Activated naive CD4-positive, alpha-beta T cell treated with anti-CD3 and anti-CD28 coated beads, Interleukin-2, amount 50 U/mL, for 72 hours (primary cell): ENCODE measurements around the gene RAB7B. TPM values are rescaled to one million over a fixed set of nuclear protein-coding genes. Genes with fewer than 3 reads are reported as not detected.
"Not testable (repeated sequence)": the region's sequence is repeated elsewhere in the genome, so short reads cannot be mapped to it uniquely, and the experiment has no call there.

ENCODE experiments used
- ATAC-seq, 2 donors: fragments of 150-1000 bp; cut with Tn5 transposase; 2 replicates each; pipeline ENCODE4 v1.10.0; 2021; ENCODE audit warnings: mild to moderate bottlenecking in 2 of 2, moderate library complexity in 2 of 2
- DNase-seq, 2 donors: peaks; one replicate each; pipeline ENCODE4 v3.0.0; 2021 to 2022; ENCODE audit warnings: low spot score in 2 of 2
- H3K27ac Mint-ChIP-seq, 2 donors: one replicate each; pipeline ENCODE4 v1.8.0; 2022; ENCODE audit warnings: mild to moderate bottlenecking in 2 of 2, mixed read lengths in 2 of 2
- H3K36me3 Mint-ChIP-seq, 2 donors: one replicate each; pipeline ENCODE4 v1.8.0; 2022; ENCODE audit warnings: mixed read lengths in 2 of 2
- H3K9me3 Mint-ChIP-seq, 2 donors: one replicate each; pipeline ENCODE4 v1.8.0; 2022; ENCODE audit warnings: mixed read lengths in 2 of 2
- total RNA-seq, 2 donors: library from RNA; stranded (reverse); gene quantifications; one replicate each; pipeline ENCODE4 v1.2.3, GENCODE V29; 2022

The RAB7B gene
- total RNA-seq, 2 donors from 2014 or later, result not detected

DNA sequence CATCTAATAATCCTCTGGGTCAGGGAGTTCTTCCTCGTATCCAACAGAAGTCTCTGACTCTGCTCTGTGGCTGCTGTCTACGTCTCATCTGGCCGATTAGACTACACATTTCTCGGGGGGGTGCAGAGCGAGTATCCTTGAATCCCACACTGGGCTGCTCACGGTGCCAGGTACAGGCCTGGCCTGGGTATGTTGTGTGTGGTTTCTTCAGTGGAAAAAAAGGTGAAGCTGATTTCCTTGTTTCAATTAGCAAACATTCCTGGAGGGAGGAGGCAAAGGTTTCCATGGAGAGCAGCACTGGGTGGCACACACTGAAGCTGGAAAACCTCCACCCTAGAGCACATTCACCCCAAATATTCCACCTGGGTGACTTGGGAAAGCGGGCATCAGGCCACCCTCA lies 2.0 kb upstream of the RAB7B start:
- H3K9me3 Mint-ChIP-seq, result no peaks in the 10 kb centered on the region
- no peaks in the 10 kb centered on the region for H3K36me3 Mint-ChIP-seq
- DNase-seq, result no peak
- H3K27ac Mint-ChIP-seq, result no peak overlapping the region
- no peak for ATAC-seq

DNA sequence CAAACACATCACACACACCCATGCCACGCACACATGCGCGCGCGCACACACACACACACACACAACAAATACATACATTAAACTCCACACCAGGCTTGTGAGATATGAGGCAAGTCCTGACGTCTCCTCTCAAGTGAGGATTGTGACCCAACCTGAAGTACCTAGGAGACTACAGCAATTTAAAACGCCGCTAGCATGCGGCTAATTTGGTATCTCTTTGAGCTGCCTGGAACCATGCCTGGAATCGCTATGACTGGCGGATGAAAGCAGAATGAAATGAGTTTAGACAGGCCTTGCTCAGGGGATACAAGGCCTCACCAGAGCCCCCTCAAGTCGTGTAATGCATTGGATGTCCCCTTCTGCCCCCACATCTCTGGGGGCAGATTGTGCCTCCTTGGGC lies 1.6 kb upstream of the RAB7B start:
- H3K27ac Mint-ChIP-seq, result no peak overlapping the region
- H3K9me3 Mint-ChIP-seq, result no peaks in the 10 kb centered on the region
- no peak for ATAC-seq
- H3K36me3 Mint-ChIP-seq, result no peaks in the 10 kb centered on the region
- DNase-seq, result no peak

DNA sequence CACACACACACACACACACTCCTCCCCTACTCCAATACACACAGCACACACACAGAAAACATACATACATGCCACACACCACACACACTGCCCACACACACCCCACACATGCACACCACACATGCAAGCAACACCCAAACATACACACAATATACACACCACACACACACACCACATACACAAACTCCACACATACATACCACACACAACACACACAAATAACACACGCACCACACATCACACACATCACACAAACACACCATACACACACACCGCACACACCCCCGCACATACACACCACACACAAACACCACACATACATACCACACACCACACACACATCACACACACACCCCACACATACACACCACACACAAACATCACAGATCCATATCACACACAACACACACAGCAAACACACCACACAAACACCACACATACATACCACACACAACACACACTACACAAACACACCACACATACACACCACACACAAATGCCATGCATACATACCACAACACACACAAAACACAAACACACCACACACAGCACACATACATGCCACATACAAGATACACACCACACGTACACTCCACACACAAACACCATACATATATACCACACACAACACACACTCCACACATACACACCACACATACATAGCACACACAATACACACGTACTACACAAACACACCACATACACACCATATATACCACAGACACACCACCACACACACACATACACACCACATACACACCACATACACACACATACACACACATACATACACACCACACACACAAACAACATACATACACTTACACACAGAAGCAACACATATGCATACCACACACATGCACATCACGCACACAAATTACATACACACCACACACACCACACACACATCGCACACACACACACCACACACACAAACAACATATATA lies 932 bp upstream of the RAB7B start:
- ATAC-seq (no peak), DNase-seq (no peak)
- Mint-ChIP-seq H3K9me3 (no peaks in the 10 kb centered on the region), H3K36me3 (no peaks in the 10 kb centered on the region), H3K27ac (peak overlapping the region in 1 of 2 donors; percentile 0)

DNA sequence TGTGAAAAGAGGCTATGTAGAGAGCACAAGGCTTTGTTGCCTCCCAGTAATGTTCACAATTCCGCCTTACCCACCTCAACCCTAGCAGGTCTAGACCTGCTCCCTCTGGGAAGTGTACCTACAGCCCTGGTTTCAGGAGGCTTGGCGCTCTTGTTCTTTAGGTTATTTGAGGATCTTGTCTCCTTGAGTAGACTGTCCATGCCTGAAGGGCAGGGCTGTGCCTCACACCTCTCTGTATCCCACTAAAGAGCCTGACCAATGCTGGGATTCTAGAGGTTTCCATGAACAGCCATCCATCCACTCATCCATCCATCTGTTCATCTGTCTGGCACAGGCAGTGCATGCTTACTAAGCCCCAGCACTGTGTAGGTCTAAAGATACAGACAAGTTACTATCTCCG lies 1.0 kb downstream of the RAB7B start:
- DNase-seq (no peak), ATAC-seq (no peak)
- no peaks in the 10 kb centered on the region for H3K9me3 Mint-ChIP-seq
- no peak overlapping the region for H3K27ac Mint-ChIP-seq
- H3K36me3 Mint-ChIP-seq, result no peaks in the 10 kb centered on the region

DNA sequence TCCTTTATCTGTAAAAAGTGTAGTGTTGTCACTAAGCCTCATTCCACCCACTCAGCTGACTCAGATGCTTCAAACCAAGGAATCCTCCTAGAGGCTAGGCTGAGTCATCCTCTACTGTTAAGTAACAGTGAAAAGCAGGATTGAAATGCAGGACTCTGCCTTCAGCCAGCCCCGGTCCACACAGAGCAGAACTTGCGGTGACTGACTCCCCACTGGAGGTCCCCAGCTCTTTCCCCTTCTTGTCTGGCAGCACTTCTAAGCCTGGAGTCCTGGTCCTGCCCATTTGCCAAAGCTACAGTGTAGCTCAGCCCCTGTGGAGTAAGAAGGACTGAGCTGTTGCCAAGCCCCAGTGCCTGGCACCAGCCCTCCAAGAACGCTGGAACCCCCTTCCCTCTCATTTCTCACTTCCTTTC lies 1.7 kb downstream of the RAB7B start:
- Mint-ChIP-seq H3K36me3 (no peaks in the 10 kb centered on the region), H3K9me3 (no peaks in the 10 kb centered on the region), H3K27ac (no peak overlapping the region)
- peak in 1 of 2 donors; percentile 36 for DNase-seq
- ATAC-seq, result peak; percentile 92 to 95

DNA sequence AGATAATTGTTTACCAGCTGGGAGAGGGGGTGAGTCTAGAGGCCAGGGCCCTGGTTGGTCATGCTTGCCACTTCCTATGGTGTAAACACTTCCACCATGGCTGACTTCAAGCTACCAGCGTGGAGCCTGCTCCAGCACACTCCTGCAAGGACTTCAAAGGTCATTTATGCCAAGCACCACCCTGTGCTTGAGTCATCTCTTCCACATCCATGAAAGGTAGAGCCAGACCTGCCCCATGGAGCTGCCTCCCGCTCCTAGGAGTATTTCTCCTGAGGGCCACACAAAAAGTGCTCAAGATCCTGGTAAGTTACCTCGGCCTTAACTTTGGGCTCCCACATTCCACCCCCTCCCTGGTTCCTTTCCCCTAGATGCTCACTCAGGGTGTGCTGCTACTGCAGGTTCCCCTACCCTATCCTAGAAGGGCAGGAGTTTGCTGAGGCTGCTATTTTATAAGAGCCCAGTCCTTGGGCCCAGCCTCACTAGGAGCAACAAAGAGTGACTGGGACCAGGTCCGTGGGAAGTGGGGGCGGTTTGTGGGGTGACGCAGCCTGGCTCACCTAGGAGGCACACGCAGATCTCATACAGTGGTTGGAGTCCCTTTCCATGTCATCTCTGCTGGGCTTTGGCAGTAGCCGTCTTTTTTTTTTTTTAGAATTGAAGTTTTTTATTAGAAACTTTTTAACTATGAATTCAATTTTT lies 2.4 kb downstream of the RAB7B start:
- no peaks in the 10 kb centered on the region for H3K36me3 Mint-ChIP-seq
- DNase-seq (no peak), ATAC-seq (peak; percentile 59 to 66)
- no peaks in the 10 kb centered on the region for H3K9me3 Mint-ChIP-seq
- no peak overlapping the region for H3K27ac Mint-ChIP-seq

DNA sequence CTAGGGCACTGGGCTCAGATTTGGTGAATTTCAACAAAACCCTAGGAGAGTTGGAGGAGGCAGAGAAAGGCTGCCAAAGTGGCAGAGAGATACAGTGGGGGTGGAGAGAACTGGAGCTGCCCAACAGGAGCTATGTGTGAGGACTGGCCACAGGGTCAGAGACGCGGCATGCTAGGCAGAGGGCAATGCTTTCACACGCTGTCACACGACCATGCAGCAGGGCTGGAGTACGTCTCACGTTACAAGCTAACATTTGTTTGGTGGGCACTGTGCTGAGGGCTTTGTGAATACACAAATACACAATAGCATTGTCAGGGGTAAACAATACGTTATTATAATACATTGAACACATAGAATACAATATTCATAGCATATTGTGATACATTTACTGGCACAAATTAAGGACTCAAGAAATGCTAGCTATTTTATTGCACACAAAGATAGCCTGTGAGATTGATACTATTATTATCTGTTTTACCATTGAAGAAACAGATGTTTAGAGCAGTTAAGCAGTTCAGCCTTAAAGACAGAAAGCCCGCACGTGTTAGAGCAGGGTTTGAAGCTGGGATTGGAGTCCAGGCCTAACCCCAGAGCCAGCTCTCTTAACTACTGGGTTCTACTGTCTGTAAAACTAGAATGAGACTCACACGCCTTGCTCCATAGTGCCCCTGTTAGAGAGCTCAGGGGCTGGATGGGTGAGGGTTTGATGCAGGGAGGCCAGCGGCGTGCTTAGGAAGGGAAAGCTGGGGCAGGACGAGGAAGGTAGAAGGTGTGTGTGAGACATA lies 4.5 kb downstream of the RAB7B start:
- ATAC-seq (no peak), DNase-seq (no peak)
- Mint-ChIP-seq H3K36me3 (no peaks in the 10 kb centered on the region), H3K9me3 (no peaks in the 10 kb centered on the region), H3K27ac (no peak overlapping the region)

DNA sequence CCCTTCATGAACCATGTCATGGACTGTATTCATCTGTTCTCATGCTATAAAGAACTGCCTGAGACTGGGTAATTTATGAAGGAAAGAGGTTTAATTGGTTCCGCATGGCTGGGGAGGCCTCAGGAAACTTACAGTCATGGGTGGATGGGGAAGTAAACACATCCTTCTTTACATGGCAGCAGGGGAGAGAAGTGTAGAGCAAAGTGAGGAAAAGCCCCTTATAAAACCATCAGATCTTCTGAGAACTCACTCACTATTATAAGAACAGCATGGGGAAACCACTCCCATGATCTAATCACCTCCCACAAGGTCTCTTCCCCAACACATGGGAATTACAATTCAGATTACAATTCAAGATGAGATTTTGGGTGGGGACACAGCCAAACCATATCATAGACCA lies 6.6 kb downstream of the RAB7B start:
- not testable (repeated sequence) for H3K27ac Mint-ChIP-seq, DNase-seq, ATAC-seq, H3K9me3 Mint-ChIP-seq, H3K36me3 Mint-ChIP-seq

DNA sequence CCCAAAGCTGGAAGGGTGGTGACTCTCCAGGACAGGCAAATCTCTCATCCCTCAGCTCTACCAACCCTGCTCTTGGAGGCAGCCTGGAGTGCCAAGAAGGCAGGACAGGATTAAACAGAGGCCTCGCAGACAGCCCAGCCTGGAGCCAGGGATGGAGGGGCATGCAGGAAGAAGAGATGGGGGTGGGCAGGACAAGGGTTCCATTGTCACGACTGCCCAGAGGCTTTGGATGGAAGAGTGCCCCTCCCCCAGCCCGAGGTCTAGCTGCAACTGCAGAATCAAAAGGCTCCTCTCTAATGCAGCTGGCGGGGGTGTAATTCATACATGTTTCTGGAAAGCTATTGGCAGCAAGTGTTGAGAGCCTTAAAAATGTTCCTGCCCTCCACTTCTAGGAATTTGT lies 8.8 kb downstream of the RAB7B start:
- ATAC-seq, result no peak
- Mint-ChIP-seq H3K9me3 (no peaks in the 10 kb centered on the region), H3K27ac (no peak overlapping the region), H3K36me3 (no peaks in the 10 kb centered on the region)
- no peak for DNase-seq

DNA sequence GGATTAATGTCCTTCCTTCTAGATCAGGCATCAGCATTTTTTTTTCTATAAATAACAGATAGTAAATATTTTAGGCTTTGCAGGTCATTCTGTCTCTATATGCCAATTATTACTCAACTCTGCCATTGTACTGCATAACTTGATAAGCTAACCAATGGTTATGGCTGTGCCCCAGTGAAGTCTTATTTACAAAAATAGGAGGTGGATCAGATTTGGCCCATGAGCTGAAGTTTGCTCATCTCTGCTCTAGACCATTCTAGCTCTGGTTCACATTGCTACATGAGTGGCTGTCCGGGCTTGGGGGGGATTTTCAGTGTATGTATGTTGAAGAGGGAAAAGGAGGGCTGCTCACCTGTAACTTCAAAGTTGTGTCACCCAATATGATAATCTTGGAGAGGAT lies 10.1 kb downstream of the RAB7B start:
- H3K9me3 Mint-ChIP-seq, result no peaks in the 10 kb centered on the region
- DNase-seq, result no peak
- H3K36me3 Mint-ChIP-seq, result no peaks in the 10 kb centered on the region
- ATAC-seq, result no peak
- H3K27ac Mint-ChIP-seq, result no peak overlapping the region

DNA sequence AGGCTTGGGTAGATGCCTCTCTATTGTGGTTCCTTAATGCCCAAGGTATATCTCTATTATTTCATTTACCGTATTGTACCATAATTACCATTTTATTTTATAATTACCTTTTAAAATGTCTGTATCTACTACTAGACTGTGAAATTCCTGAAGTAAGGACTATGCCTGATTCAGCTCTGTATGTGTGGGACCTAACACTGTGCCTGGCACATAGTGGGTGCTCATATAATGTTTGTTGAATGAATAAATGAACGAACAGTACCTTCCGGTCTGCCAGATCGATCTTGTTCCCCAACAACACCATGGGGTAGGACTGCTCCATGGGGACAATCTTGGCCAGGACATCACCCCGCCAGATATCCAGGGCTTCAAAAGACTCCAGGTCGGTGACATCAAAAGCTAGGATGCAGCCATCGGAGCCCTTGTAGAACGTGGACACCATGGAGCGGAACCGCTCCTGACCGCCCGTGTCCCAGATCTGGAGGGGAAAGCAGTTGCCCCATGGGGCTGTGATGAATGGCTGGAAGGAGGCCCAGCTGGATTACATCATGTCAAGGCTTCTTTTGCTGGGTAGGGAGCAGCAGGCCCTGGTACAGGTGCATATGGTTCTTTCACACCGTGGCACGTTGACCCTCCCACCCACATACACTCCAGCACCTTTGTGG lies 10.8 kb downstream of the RAB7B start:
- ATAC-seq, result no peak
- no peak for DNase-seq
- no peaks in the 10 kb centered on the region for H3K36me3 Mint-ChIP-seq
- H3K9me3 Mint-ChIP-seq, result no peaks in the 10 kb centered on the region
- no peak overlapping the region for H3K27ac Mint-ChIP-seq

DNA sequence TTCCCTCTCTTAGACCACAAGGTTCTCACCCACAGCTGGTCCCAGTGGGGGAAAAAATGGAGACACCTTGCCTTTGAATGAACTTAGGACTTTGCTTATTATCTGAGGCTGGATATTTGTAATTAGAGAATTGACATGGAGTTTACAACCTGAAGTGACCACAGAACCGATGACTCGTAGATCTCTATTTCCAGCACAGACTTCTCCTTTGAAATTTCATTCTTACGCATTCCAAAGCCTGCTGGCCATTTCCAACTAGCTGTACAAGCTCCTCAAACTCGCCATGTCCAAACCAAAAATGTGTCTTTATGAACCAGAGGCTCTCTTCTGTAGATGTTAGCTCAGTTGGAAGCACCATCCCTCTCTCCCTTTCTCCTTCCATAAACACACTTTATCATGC lies 12.0 kb downstream of the RAB7B start:
- H3K9me3 Mint-ChIP-seq, result no peaks in the 10 kb centered on the region

DNA sequence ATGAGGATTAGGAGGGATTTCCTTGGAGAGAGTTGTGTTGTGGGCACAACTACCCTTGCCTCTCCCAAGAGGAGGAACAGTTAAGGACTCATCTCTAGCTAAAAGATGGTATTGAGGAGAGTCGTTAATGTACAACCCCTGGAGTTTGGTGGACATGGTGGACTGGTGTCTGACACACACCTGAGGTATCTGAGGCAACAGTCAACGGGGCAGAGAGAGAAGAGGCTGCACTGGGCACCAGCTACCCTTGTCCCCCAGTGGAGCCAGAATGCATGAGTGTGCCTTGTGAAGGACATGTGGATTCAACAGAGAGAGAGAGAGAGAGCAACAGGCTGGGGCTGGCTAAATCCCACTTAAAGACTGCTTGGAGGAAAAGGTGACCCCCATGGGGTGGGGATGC lies 13.0 kb downstream of the RAB7B start:
- ATAC-seq (no peak), DNase-seq (no peak)
- no peak overlapping the region for H3K27ac Mint-ChIP-seq
- no peaks in the 10 kb centered on the region for H3K36me3 Mint-ChIP-seq
- H3K9me3 Mint-ChIP-seq, result no peaks in the 10 kb centered on the region

More for the DNA sequence above, 12.0 kb downstream of the RAB7B start:
- DNase-seq (no peak), ATAC-seq (no peak)
- Mint-ChIP-seq H3K36me3 (no peaks in the 10 kb centered on the region), H3K27ac (no peak overlapping the region)

DNA sequence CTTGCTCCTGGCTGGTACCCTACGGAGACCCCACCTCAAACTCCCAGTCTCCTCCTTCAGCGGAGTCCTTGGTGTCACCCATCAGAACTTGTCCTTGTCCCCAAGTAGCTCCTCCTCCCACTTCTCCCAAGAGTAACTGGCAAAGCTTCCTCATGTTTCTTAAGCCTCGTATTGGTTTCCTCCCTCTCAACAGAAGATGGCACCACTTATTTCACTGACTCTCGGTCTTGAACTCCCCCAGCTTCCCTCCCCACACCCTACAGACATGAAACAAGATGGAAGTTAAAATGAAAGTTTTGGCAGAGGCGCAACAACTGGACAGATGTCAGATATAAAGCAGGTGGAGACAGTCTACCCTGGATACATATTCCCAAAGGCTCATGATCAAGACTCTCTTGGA lies 13.4 kb downstream of the RAB7B start:
- ATAC-seq (no peak), DNase-seq (no peak)
- H3K9me3 Mint-ChIP-seq, result no peaks in the 10 kb centered on the region
- H3K36me3 Mint-ChIP-seq, result no peaks in the 10 kb centered on the region
- H3K27ac Mint-ChIP-seq, result no peak overlapping the region

DNA sequence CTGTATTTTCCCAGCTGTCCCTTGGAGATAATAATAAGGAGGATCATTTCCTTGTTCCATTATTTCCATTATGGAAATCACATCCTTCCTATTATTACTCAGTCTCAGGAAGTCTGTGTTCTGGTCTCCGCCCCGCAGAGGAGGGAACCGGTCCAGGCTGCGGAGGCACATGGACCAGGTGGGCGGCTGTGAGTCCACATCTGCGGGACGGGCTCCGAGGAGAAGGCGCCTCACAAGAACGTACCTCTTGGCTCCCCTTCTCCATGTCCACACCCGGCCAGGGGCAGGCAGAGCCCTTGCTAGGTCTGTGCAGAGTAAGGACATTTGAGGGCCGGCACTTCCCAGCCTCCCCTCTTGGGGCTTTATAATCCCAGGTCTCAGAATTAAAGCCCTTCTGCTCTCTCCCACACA lies 14.6 kb downstream of the RAB7B start:
- H3K36me3 Mint-ChIP-seq, result no peaks in the 10 kb centered on the region
- H3K9me3 Mint-ChIP-seq, result no peaks in the 10 kb centered on the region
- H3K27ac Mint-ChIP-seq, result no peak overlapping the region
- no peak for ATAC-seq
- DNase-seq, result no peak

DNA sequence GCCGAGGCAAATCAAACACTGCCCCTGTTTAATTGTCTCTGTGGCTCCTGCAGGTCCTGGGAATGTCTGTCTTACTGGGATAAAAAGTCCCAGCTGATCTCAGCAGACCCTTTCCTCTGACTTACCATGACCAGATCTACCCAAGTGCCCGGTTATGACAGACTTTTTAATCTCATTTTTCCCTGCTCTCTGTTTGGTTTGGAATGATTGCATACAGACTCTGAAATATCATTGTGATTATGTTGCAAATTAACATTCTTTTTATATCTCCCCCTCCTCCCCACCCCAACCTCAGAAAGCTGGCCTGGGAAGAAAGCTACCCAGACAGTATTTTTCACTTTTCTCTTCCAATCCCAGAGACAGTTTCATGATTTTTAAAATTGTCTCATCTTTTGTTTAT lies 16.3 kb downstream of the RAB7B start:
- peaks cover 0 to 6% of the 10 kb centered on the region in 2 donors for H3K36me3 Mint-ChIP-seq
- no peak overlapping the region for H3K27ac Mint-ChIP-seq
- ATAC-seq (no peak), DNase-seq (no peak)
- H3K9me3 Mint-ChIP-seq, result peaks cover 5 to 6% of the 10 kb centered on the region in 2 donors
